ENCODE results near the gene TSPAN16.
"Not testable (repeated sequence)": the region's sequence is repeated elsewhere in the genome, so short reads cannot be mapped to it uniquely, and the experiment has no call there.

TSPAN16 gene

DNA sequence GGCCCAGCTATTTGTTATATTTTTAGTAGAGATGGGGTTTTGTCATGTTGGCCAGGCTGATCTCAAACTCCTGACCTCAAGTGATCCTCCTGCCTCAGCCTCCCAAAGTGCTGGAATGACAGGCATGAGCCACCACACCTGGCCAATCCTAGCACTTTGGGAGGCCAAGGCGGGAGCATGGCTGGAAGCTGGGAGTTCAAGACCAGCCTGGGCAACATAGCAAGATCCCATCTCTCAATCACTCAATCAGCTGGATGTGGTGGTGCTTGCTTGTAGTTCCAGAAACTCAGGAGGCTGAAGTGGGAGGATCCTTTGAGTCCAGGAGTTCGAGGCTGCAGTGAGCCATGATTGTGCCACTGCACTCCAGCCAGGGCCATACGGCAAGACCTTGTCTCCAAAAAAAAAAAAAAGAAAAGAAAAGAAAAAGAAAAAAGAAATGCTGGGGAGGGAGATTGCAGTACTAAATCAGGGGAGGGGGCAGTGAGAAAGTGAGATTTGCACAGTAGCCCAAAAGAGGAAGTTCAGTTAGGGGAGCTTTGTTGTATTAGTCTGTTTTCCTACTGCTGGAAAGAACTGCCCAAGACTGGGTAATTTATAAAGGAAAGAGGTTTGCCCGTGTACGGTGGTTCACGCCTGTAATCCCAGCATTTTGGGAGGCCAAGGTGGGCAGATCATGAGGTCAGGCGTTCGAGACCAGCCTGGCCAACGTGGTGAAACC lies 24.5 kb downstream of the TSPAN16 start:
- not testable (repeated sequence) for DNase-seq (ENCODE audit: low spot score)

GRCh38 chr19:11321191-11322126 lies 25.5 kb downstream of the TSPAN16 start:
- no peak for DNase-seq (ENCODE audit: low spot score)

DNA sequence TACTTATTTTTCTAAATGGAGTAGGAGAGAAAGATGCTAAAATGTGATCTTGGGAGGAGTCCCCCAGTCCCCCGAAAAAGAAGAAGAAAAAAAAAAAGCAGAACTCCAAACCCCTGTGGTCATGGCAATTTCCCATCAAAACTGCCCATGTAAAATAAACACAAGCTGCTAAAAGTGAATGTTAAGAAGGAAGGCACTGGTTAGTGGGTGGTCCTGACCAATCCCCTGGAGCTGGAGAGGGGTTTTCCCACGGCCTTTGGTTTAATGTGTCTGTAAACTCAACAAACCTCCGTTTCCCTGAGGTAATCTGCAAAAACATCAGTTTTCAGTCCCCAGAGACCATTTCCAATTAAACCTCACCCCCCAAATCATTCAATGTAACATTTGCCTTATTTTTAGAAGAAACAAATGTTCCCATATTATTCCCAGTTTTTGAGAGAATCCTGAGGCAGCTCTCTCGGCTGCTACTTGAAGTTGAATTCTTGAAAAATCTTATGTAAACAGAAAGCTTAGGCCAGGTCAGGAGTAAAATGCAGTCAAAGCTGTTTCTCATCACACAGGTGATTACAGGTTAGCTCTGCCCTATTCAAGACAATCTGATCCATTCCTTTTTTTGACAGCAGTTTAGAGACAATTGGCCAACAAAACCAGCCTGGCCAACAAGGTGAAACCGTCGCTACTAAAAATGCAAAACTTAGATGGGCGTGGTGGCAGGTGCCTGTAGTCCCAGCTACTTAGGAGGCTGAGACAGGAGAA lies 26.5 kb downstream of the TSPAN16 start:
- DNase-seq (ENCODE audit: low spot score), result no peak

DNA sequence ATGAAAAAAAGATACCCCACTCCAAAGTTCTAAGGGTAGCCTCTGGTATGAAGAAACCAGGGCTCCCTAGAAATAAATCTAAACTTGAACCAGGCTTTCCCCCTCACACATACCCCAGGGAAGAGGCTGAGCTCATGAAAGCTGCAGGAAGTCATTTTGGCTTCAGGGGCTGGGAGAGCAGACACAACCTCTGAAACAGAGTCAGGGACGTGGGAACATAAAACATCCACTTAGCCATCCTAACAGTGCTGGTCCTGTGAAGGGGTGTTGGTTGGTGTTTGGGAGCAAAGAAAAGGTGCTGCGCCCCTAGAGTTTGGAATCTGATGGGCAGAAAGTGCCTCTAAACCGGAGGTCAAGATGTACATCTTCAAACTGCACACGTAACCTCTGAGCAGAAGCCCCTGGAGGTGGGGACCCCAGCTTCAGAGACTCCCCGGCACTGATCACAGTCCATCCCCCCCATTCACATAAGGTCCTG lies 27.7 kb downstream of the TSPAN16 start:
- DNase-seq (ENCODE audit: low spot score), result no peak

DNA sequence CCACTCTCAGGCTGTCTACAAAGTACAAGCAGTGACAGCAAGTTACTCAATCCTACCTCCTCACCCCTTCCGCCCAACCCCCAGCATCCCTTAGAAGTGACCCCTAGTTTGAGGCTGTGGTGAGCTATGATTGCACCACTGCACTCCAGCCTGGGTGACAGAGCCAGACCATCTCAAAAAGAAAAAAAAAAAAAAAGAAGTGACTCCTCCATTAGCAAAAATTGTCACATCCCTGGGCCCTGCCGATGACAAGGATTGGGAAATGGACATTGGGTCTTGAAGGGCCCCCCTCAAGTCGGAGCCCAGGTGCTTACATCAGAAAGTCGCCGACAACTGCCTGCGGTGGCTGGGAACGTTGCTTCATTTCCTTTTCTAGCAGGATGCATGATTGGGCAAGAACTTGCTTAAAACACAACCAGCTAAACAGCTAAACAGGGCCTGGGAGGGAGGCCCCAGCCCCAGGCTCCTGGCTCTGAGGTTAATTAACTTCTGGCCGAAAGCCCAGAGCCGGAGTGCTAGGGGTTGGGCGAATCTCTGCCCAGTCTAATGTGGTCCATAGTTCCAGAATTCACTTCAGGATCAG lies 28.2 kb downstream of the TSPAN16 start:
- DNase-seq (ENCODE audit: low spot score), result peak; percentile 83

- DNase-seq (ENCODE audit: low spot score), result no peak
These were observed 28.9 kb downstream of the TSPAN16 start for GRCh38 chr19:11324748-11325389.

DNA sequence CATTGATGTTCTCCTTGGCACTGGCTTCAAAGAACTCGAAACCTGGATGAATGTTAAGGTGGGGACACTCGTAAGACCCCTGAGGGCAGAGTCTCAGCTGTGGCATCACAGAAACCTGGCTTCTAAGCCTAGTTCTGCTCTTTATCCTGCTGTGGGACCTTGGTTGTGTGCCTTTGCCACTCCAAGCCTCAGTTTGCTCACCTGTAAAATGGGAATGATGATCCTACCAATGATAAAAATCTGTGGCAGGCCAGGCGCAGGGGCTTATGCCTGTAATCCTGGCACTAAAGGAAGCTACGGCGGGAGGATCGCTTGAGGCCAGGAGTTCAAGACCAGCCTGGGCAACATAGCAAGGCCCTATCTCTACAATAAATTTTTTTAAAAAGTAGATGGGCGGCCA lies 29.6 kb downstream of the TSPAN16 start:
- no peak for DNase-seq (ENCODE audit: low spot score)

- no peak for DNase-seq (ENCODE audit: low spot score)
These were observed 34.2 kb downstream of the TSPAN16 start for GRCh38 chr19:11330127-11330526.

DNA sequence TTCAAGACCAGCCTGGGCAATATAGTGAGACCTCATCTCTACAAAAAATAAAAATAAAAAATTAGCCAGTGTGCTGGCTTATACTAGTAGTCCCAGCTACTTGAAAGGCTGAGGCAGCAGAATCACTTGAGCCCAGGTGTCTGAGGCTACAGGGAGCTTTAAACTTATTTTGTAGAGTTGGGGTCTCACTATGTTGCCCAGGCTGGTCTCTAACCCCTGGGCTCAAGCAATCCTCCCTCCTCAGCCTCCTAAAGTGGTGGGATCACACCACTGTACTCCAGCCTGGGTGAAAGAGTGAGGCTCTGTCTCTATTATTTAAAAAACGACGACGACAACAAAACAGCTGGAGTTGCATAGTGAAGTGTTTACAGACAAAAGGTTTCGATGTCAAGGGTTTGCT lies 35.5 kb downstream of the TSPAN16 start:
- no peak for DNase-seq (ENCODE audit: low spot score)

- DNase-seq (ENCODE audit: low spot score), result no peak
These were observed 36.9 kb downstream of the TSPAN16 start for GRCh38 chr19:11332822-11333221.

GRCh38 chr19:11333838-11334237 lies 37.9 kb downstream of the TSPAN16 start:
- DNase-seq (ENCODE audit: low spot score), result peak; percentile 40

GRCh38 chr19:11335449-11336146 lies 39.6 kb downstream of the TSPAN16 start:
- no peak for DNase-seq (ENCODE audit: low spot score)

- no peak for DNase-seq (ENCODE audit: low spot score)
These were observed 41.1 kb downstream of the TSPAN16 start for GRCh38 chr19:11337080-11337479.

DNA sequence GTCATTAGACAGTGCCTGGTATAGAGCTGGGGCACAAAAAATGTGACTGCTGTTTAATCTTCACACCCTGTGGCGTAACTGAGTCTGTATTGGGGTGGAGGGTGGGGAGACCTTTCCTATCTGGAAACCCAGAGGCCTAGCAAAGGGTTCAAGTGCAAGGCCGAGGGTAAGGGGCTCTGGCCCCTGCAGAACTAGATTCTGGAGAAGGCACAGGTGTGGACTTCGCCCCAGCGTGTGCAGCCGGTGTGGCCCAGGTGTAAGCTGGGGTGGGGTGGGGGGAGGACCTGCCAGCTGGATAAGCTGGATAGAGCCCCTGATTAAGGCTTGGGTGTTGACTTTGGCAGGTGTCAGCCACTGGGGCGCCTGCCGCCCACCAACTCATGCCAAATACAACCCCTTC lies 42.2 kb downstream of the TSPAN16 start:
- DNase-seq (ENCODE audit: low spot score), result no peak

DNA sequence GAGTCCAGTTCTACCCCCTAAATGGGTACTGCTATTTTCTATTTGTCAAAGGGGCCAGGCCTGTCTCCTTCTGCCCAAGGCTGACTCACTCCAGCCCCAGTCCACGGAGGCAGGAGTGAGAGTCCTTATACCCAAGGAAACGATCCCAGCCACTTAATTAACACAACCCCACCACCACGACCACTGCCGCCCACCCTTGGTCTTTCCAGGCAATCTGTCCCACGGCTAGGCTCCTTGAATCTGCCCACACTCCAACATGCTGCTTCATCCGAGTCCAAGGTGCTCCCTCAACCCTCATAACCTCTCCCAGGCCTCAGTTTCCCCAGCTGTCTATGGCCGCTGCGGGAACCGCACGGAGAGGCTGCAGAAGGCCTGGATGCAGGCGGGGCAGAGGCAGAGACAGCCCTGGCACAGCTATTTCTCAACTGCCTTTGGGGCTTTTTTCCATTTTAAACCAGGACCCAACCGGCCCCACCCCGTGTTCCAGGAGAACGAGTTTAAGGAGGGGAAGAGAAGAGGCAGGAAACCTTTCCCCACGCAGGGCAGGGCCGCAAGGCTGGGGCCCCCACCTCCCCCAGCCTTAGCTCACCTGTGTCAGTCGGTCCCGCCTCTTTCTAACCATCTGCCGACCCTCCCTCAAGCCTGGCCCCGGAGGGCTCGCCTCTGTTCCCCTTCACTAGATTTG lies 42.8 kb downstream of the TSPAN16 start:
- DNase-seq (ENCODE audit: low spot score), result no peak

DNA sequence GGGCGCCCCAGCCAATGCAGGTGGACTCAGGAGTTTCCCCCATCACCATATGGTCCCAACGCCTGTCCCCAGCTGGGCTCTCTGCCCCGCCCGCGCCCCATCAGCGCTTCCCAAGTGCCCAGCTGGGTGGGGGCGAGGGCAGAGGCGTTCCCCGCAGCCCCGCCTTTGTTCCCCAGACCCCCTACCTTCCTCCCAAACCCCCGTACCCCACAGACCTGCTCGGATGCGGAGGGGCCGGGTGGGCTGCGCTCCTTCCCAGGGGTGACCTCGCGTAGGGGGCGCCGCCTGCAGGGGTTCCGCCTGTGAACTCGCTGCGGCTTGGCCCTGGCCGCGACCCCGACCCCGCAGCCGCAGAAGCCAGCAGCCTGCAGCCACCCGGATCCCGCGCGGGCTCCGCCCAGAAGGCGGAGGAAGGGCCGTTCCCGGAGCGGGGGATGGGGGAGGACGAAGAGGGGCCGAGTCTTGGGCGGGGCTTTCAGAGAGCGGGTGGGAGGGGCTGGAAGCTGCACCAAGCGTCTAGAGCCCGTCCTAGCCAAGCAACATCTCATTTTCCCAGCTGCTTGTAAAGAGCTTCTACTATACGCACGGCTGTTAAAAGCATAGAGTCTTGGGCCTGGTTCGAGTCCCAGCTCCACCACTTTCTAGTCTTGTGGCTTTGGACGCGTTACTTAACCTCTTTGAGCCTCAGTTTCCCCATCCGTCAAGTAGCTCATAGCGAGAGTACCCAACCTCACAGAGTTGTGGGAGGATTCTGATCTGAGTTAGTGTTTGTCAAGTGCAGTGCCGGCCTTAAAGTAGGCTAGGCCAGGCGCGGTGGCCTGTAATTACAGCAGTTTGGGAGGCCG lies 43.5 kb downstream of the TSPAN16 start, which contains the start of gene RAB3D:
RAB3D (minus strand) TSS at position 404 of the 845 bp plus-strand sequence. CDS start 2,258 bp downstream, outside the sequence.
- peak; percentile 81 for DNase-seq (ENCODE audit: low spot score)

DNA sequence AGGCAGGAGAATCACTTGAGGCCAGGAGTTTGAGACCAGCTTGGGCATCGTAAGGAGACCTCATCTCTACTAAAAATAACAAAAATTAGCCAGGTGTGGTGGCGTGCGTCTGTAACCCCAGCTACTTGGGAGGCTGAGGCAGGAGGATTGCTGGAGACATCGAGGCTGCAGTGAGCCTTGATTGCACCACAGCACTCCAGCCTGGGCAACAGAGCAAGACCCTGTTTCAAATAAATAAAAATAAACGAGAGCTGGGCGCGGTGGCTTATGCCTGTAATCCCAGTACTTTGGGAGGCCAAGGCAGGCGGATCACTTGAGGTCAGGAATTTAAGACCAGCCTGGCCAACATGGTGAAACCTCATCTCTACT lies 44.1 kb downstream of the TSPAN16 start:
- not testable (repeated sequence) for DNase-seq (ENCODE audit: low spot score)

DNA sequence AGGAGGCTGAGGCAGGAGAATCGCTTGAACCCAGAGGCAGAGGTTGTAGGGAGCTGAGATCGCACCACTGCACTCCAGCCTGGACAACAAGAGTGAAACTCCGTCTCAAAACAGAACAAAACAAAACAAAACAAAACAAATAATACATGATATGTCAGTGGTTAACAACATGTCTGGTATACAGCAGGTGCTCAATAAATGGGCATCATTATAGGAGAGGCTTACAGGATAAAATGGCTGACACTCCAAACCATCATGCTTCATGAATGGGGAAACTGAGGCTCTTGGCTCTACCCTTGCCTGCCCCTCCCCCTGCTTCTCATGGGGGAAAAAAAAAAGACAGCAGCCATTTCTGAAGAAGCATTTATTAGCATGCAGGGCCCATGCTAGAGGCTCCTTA lies 46.5 kb downstream of the TSPAN16 start:
- DNase-seq (ENCODE audit: low spot score), result no peak

DNA sequence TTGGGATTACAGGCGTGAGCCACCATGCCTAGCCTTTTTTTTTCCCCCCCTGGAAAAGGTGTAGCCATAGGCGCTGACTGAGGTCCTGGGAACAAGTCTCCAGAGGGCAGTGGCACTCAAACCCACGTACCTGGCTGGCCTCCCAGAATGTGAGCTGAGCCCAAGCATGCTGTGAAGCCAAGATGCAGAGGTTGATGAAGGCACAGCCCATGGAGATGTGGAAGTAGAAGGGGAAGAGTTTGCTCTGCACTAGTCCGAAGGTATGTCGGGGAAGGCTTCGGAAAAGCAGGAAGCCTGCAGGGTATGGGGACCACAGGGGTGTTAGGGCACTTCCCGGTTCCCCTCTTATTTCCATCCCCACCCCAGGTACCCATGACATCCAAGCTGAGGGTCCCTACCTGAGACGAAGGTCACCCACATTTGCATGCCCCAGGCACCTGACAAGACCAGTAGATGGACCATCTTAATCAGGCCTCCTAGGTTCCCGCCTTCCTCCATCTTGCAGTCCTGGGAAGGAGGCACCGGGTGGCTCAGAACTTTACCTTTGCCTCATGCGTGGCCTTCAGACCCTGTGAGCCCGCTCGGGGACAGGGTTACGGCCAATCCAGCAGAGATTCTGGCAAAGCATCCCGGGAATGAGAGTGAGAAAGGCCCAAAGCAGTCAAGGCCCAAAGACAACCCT lies 49.3 kb downstream of the TSPAN16 start:
- no peak for DNase-seq (ENCODE audit: low spot score)

Data from kidney tubule cell (primary cell).